HepG2 (cell line): Measurements from ENCODE around the gene HSPB6. TPM values are rescaled to one million over a fixed set of nuclear protein-coding genes. Genes with fewer than 3 reads are reported as not detected.

Experiments used
- ARID4A ChIP-seq: sonication (generic); formaldehyde crosslinking; IDR thresholded peaks from 2 replicates; pipeline ENCODE4 v1.5.0; 2020; ENCODE audit warnings: mild to moderate bottlenecking, missing genetic modification reagents, borderline replicate concordance
- E2F1 ChIP-seq: sonication (generic); formaldehyde crosslinking; IDR thresholded peaks from 2 replicates; pipeline ENCODE4 v1.5.0; 2020; ENCODE audit warnings: missing genetic modification reagents
- ERF ChIP-seq: IDR thresholded peaks from 2 replicates; pipeline ENCODE4 v1.6.1; 2018; ENCODE audit warnings: missing biosample characterization, missing genetic modification reagents
- MAFG ChIP-seq: sonication (generic); formaldehyde crosslinking; IDR thresholded peaks from 2 replicates; pipeline ENCODE4 v1.5.1; 2020; ENCODE audit warnings: mild to moderate bottlenecking, missing genetic modification reagents
- NKX3-1 ChIP-seq: sonication (generic); formaldehyde crosslinking; IDR thresholded peaks from 2 replicates; pipeline ENCODE4 v1.5.0; 2020; ENCODE audit warnings: missing genetic modification reagents
- PAX8 ChIP-seq: sonication (generic); formaldehyde crosslinking; IDR thresholded peaks from 2 replicates; pipeline ENCODE4 v1.8.0; 2022; ENCODE audit warnings: mild to moderate bottlenecking, missing genetic modification reagents, borderline replicate concordance
- RFX5 ChIP-seq: IDR thresholded peaks from 2 replicates; pipeline ENCODE4 v1.6.1; 2011; ENCODE audit warnings: low read depth, low read length, improper control_type of control experiment
- SIN3A ChIP-seq: IDR thresholded peaks from 2 replicates; pipeline ENCODE4 v1.6.1; 2011; ENCODE audit warnings: low read depth, mild to moderate bottlenecking, control low read depth, low read length, borderline replicate concordance
- TCF7 ChIP-seq: sonication (generic); IDR thresholded peaks from 2 replicates; pipeline ENCODE4 v1.6.1; 2016; ENCODE audit warnings: antibody characterized with exemption, low read depth
- THAP11 ChIP-seq: IDR thresholded peaks from 2 replicates; pipeline ENCODE4 v1.6.1; 2016; ENCODE audit warnings: missing biosample characterization, missing genetic modification reagents
- ZBTB46 ChIP-seq: sonication (generic); formaldehyde crosslinking; IDR thresholded peaks from 2 replicates; pipeline ENCODE4 v1.4.0; 2020; ENCODE audit warnings: mild to moderate bottlenecking, missing genetic modification reagents, borderline replicate concordance
- ZC3H13 ChIP-seq: sonication (generic); formaldehyde crosslinking; IDR thresholded peaks from 2 replicates; pipeline ENCODE4 v1.8.1; 2023; ENCODE audit warnings: mild to moderate bottlenecking, missing genetic modification reagents, moderate library complexity
- ZKSCAN5 ChIP-seq: sonication (generic); formaldehyde crosslinking; IDR thresholded peaks from 2 replicates; pipeline ENCODE4 v1.5.1; 2020; ENCODE audit warnings: mild to moderate bottlenecking, missing genetic modification reagents
- ZNF124 ChIP-seq: sonication (generic); formaldehyde crosslinking; IDR thresholded peaks from 2 replicates; pipeline ENCODE4 v1.4.0; 2020; ENCODE audit warnings: missing genetic modification reagents
- ZNF333 ChIP-seq: sonication (generic); formaldehyde crosslinking; IDR thresholded peaks from 2 replicates; pipeline ENCODE4 v1.4.0; 2020; ENCODE audit warnings: mild to moderate bottlenecking, missing genetic modification reagents, borderline replicate concordance
- ZNF362 ChIP-seq: sonication (generic); formaldehyde crosslinking; IDR thresholded peaks from 2 replicates; pipeline ENCODE4 v1.4.0; 2020; ENCODE audit warnings: missing genetic modification reagents, mild to moderate bottlenecking, borderline replicate concordance
- ZNF512B ChIP-seq: sonication (generic); formaldehyde crosslinking; IDR thresholded peaks from 2 replicates; pipeline ENCODE4 v1.5.1; 2020; ENCODE audit warnings: missing genetic modification reagents, mild to moderate bottlenecking, borderline replicate concordance
- polyA plus RNA-seq, 8 experiments: library from polyadenylated mRNA; depleted of rRNA in 3 of 8; stranded (reverse) in 7 of 8; unstranded in 1 of 8; fragments of >200 nt; fragmentation: Illumina TruSeq in 4 of 8; extraction: Trizol in 4 of 8; gene quantifications; 2 replicates each; pipeline versions ENCODE4 v1.2.1 to v1.2.3, GENCODE V29; 2011 to 2016; ENCODE audit warnings: low read depth in 4 of 8, missing spikeins in 1 of 8, mixed read lengths in 1 of 8; ENCODE audit not compliant: insufficient read depth in 1 of 8
- total RNA-seq, 5 experiments: library from RNA; depleted of rRNA; stranded (reverse); fragments of >200 nt; fragmentation: Illumina TruSeq; extraction: Trizol; gene quantifications; 2 replicates each; pipeline ENCODE4 v1.2.3, GENCODE V29; 2016; ENCODE audit warnings: low read depth in 1 of 5

The HSPB6 gene
- total and polyA plus RNA-seq, 2 of the 13 experiments (the other 11 are each of a cell fraction or from before 2014, with no cell fraction given) = 0.18 TPM; not detected in 1

- TF ChIP-seq PAX8 = peak; percentile 57; the same call in 1 of the 2 replicates
- TF ChIP-seq MAFG (CRISPR knock-in tag) = no peak
- 0 out of 2 replicates have a peak, but pooled peaks have one; percentile 38 for TF ChIP-seq ERF (CRISPR knock-in tag)
- TF ChIP-seq ZKSCAN5 (CRISPR knock-in tag) = no peak
- TF ChIP-seq ZNF124 = no peak
- TF ChIP-seq TCF7 = peak; percentile 50
- TF ChIP-seq ZNF333 (CRISPR knock-in tag) = no peak
- no peak for TF ChIP-seq ZNF512B (CRISPR knock-in tag)
- TF ChIP-seq NKX3-1 (CRISPR knock-in tag) = 0 out of 2 replicates have a peak, but pooled peaks have one; percentile 47
- TF ChIP-seq ARID4A = peak; percentile 94
- peak; percentile 24; the same call in 1 of the 2 replicates for TF ChIP-seq RFX5
- peak; percentile 97 for TF ChIP-seq THAP11
- no peak for TF ChIP-seq ZBTB46 (CRISPR knock-in tag)
- TF ChIP-seq SIN3A = peak; percentile 80
- peak; percentile 87 for TF ChIP-seq E2F1 (CRISPR knock-in tag)
- TF ChIP-seq ZC3H13 = no peak
- TF ChIP-seq ZNF362 (CRISPR knock-in tag) = no peak
Measured at GRCh38 chr19:35757749-35758608, 1.1 kb upstream of the HSPB6 start, which contains the start of gene PROSER3 (continued).
